Measurements from ENCODE around the gene F2RL3. TPM values are rescaled to one million over a fixed set of nuclear protein-coding genes. Genes with fewer than 3 reads are reported as not detected.

Gene F2RL3
- total and polyA plus RNA-seq, 2 of the 8 experiments (the other 6 are each of a cell fraction or from before 2014, with no cell fraction given): not detected

GRCh38 chr19:16928916-16929315, 40.1 kb downstream of the F2RL3 start:
- Histone ChIP-seq H4K20me1 (replicated peaks in 1 of 2; ENCODE audit: control insufficient read depth in 1 of 2, insufficient read depth in 2 of 2, low read length in 2 of 2) (no peaks in the 10 kb centered on the region), H2BK120ac (replicated peaks; ENCODE audit: low read depth, low read length) (no peak overlapping the region), H3K79me1 (ENCODE audit: low read depth, low read length) (no peaks in the 10 kb centered on the region), H4K8ac (ENCODE audit: extremely low read depth, insufficient read depth, low read length) (no peak overlapping the region), H2BK5ac (ENCODE audit: low read depth, low read length) (no peak overlapping the region), H2BK15ac (ENCODE audit: low read length) (no peak overlapping the region), H4K5ac (ENCODE audit: insufficient read length, low read depth, low read length) (no peak overlapping the region), H3K4ac (replicated peaks; ENCODE audit: insufficient read length, low read depth, low read length) (no peak overlapping the region), H3K14ac (ENCODE audit: insufficient read length) (no peak overlapping the region), H2BK12ac (ENCODE audit: low read depth, low read length) (no peak overlapping the region), H3K36me3 (ENCODE audit: control insufficient read depth in 2 of 4, insufficient read depth in 4 of 4, low read length in 3 of 4) (no peaks in the 10 kb centered on the region), H3K9me3 (ENCODE audit: insufficient read depth in 2 of 2, low read depth in 1 of 2, low read length in 1 of 2) (peaks cover 8 to 9% of the 10 kb centered on the region in 2 experiments; a peak in 2 of 4 replicates), H2BK20ac (ENCODE audit: low read length) (no peak overlapping the region), H3K23ac (ENCODE audit: insufficient read length) (no peak overlapping the region), H4K91ac (replicated peaks; ENCODE audit: insufficient read length, low read length) (no peak overlapping the region), H3K23me2 (ENCODE audit: low read depth, low read length) (no peaks in the 10 kb centered on the region), H3K27me3 (replicated peaks in 1 of 4; ENCODE audit: control insufficient read depth in 3 of 4, extremely low read depth in 1 of 4, insufficient read depth in 3 of 4, low read length in 3 of 4) (no peaks in the 10 kb centered on the region), H2AK5ac (ENCODE audit: low read depth, low read length) (no peak overlapping the region), H3K79me2 (ENCODE audit: control insufficient read depth in 1 of 2, insufficient read depth in 2 of 2, low read length in 2 of 2) (no peaks in the 10 kb centered on the region), H3K9ac (replicated peaks in 1 of 4; ENCODE audit: extremely low read depth in 1 of 4, low read depth in 3 of 4, low read length in 3 of 4) (no peak overlapping the region), H3K4me2 (ENCODE audit: insufficient read depth in 1 of 2, low read depth in 2 of 2, low read length in 2 of 2) (no peak overlapping the region), H3K4me3 (ENCODE audit: extremely low read depth in 1 of 4, insufficient read depth in 2 of 4, low read depth in 3 of 4, low read length in 4 of 4) (no peak overlapping the region), H3K27ac (ENCODE audit: low read depth, low read length) (no peak overlapping the region), H2AFZ (ENCODE audit: low read length) (no peak overlapping the region), H3K4me1 (replicated peaks in 1 of 4; ENCODE audit: control insufficient read depth in 3 of 4, insufficient read depth in 4 of 4, low read length in 3 of 4) (no peaks in the 10 kb centered on the region), H3K18ac (ENCODE audit: extremely low read depth, low read length) (no peak overlapping the region), H3K56ac (replicated peaks; ENCODE audit: insufficient read length, low read depth, low read length) (no peak overlapping the region)
- ChIA-PET POLR2A (ENCODE audit: partially characterized antibody) (no interaction called here), CTCF (ENCODE audit: partially characterized antibody) (no interaction called here)
- no peak for TF ChIP-seq NANOG (IDR thresholded peaks at IDR 0.05; ENCODE audit: insufficient read depth, low read depth, low read length, poor library complexity, severe bottlenecking)
- TF ChIP-seq CHD2 (IDR thresholded peaks at IDR 0.05; ENCODE audit: low read length): no peak
- no peak for TF ChIP-seq RNF2 (IDR thresholded peaks at IDR 0.05; ENCODE audit: borderline replicate concordance, low read depth, low read length, missing control alignments, poor library complexity, severe bottlenecking)
- TF ChIP-seq KDM1A (IDR thresholded peaks at IDR 0.05; ENCODE audit: borderline replicate concordance, low read length): no peak
- TF ChIP-seq GABPA (IDR thresholded peaks at IDR 0.05; ENCODE audit: borderline replicate concordance, insufficient read depth, low read length): no peak
- no peak for TF ChIP-seq TAF7 (optimal IDR thresholded peaks at IDR 0.05; ENCODE audit: borderline replicate concordance, low read depth, low read length)
- no peak for TF ChIP-seq SIN3A (conservative IDR thresholded peaks at IDR 0.05 in 1 of 2, IDR thresholded peaks at IDR 0.05 in 1 of 2; ENCODE audit: low read depth in 1 of 2, low read length in 2 of 2)
- no peak for TF ChIP-seq KDM5A (IDR thresholded peaks at IDR 0.05; ENCODE audit: low read length)
- TF ChIP-seq ATF3 (IDR thresholded peaks at IDR 0.05; ENCODE audit: insufficient read depth, low read depth, low read length): no peak
- no peak for TF ChIP-seq E2F6 (IDR thresholded peaks at IDR 0.05)
- no peak for TF ChIP-seq RXRA (IDR thresholded peaks at IDR 0.05; ENCODE audit: insufficient read depth, low read depth, low read length)
- DNase-seq (ENCODE audit: low read depth in 1 of 2, low spot score in 2 of 2): no peak
- WGBS, 2 experiments (ENCODE audit: extremely low coverage in 1 of 2, insufficient coverage in 1 of 2, insufficient read length in 1 of 2, insufficient replicate concordance in 2 of 2, low coverage in 1 of 2, low lambda C conversion rate in 2 of 2, missing lambda C conversion rate in 1 of 2): 89% methylated on average over 10 of the region's 10 CpGs; no CpG with 5 or more reads in 1 of the 2 experiments
- no peak for FAIRE-seq

All from H1 (cell line).